ENCODE results near the gene BTBD10.
"Not testable (repeated sequence)": the region's sequence is repeated elsewhere in the genome, so short reads cannot be mapped to it uniquely, and the experiment has no call there.

The BTBD10 gene

DNA sequence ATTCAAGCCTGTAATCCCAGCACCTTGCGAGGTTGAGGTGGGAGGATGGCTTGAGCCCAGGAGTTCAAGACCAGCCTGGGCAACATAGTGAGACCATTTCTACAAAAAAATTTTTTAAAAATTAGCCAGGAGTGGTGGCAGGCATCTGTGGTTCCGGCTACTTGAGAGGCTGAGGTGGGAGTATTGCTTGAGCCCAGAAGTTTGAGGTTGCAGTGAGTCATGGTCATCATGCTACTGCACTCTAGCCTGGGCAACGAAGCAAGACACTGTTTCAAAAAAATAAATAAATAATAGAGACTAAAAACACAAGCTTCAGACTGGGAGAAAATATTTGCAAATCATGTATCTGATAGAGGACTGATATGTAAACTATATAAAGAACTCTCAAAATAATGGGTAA lies 33.2 kb downstream of the BTBD10 start:
- DNase-seq (no peak), ATAC-seq (replicated peaks) (no peak)
- Mint-ChIP-seq H3K4me3 (no peak overlapping the region), H3K27ac (no peak overlapping the region), H3K4me1 (peaks cover 17 to 31% of the 10 kb centered on the region in 2 donors), H3K27me3 (no peaks in the 10 kb centered on the region), H3K9me3 (peaks cover 9 to 14% of the 10 kb centered on the region in 2 donors), H3K36me3 (peaks cover 25 to 61% of the 10 kb centered on the region in 2 donors)

DNA sequence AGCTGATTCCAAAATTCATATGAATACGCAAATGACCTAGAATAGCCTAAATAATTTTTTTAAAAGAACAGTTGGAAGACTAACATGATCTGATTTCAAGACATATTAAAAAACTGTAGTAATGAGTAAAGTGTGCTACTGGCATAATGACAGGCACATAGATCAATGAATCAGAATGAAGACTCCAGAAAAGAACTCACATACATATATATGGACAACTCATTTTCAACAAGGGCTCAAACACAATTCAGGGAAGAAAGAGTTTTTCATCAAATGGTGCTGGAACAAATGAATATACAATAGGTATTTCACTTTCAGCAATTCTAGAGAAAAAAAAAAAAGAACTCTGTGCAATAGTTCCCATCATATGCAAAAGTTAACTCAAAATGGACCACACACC lies 33.7 kb downstream of the BTBD10 start:
- Mint-ChIP-seq H3K9me3 (peaks cover 11 to 14% of the 10 kb centered on the region in 2 donors), H3K27ac (no peak overlapping the region), H3K4me3 (no peak overlapping the region), H3K4me1 (peaks cover 18 to 31% of the 10 kb centered on the region in 2 donors), H3K27me3 (no peaks in the 10 kb centered on the region), H3K36me3 (peaks cover 30 to 60% of the 10 kb centered on the region in 2 donors)
- ATAC-seq (replicated peaks), result no peak
- no peak for DNase-seq

DNA sequence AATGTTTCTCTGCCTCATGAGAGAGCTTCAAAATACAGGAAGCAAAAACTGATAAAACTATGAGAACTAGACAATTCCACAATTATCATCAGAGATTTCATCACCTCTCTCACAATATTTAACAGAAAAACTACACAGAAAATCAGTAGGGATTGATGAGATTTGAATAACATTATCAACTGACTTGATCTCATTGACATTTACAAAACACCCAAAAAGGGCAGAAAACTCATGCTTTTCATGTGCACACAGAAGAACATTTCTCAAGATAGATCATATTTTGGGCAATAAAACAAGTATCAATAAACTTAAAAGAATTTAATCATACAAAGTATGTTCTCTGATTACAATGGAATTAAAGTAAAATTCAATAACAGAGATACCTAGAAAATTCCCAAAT lies 35.6 kb downstream of the BTBD10 start:
- H3K27ac Mint-ChIP-seq, result no peak overlapping the region
- peaks cover 11 to 14% of the 10 kb centered on the region in 2 donors for H3K9me3 Mint-ChIP-seq
- H3K27me3 Mint-ChIP-seq, result no peaks in the 10 kb centered on the region
- H3K4me1 Mint-ChIP-seq, result peaks cover 14 to 26% of the 10 kb centered on the region in 2 donors
- peaks cover 30 to 59% of the 10 kb centered on the region in 2 donors for H3K36me3 Mint-ChIP-seq
- H3K4me3 Mint-ChIP-seq, result no peak overlapping the region
- ATAC-seq (replicated peaks), result no peak
- no peak for DNase-seq

DNA sequence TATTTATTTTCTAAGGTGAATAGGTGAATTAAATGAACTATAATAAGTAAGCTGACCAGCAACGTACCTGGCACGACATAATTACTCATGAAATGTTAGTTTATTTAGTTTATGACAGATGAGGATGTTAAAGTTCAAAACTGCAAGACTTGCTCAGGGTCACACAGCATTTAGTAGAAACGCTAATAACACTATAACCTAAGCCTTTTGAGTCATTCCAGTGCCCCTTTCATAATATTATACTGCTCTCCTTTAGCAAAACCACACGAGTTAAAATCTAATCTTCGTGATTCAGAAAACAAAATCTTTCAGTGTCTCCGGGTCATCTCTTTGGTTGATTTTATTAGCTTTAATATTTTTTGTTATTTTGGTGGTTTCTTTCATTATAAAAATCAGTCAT lies 39.6 kb downstream of the BTBD10 start:
- ATAC-seq (replicated peaks) (no peak), DNase-seq (no peak)
- peaks cover 20 to 37% of the 10 kb centered on the region in 2 donors for H3K36me3 Mint-ChIP-seq
- peaks cover 9 to 19% of the 10 kb centered on the region in 2 donors for H3K4me1 Mint-ChIP-seq
- H3K27ac Mint-ChIP-seq, result no peak overlapping the region
- H3K9me3 Mint-ChIP-seq, result peaks cover 5 to 8% of the 10 kb centered on the region in 2 donors
- no peak overlapping the region for H3K4me3 Mint-ChIP-seq
- H3K27me3 Mint-ChIP-seq, result no peaks in the 10 kb centered on the region

DNA sequence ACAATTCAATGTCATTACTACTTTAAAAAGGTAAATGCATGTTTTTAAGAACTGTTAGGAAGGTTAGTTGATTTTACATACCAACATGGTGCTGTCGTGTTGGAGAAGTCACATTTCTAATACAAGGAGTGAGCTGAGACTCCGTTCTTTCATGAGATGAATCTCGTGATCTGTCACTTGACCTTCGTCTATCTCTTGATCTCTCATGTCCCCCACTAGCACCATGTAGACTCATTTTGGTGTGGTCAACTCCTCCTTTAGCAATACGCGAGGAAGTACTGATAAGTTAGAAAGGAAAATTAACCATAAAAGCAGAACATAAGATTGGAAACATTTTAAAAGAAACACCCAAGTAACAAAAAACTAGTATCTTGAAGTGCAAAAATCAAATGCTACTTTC lies 41.5 kb downstream of the BTBD10 start:
- no peak overlapping the region for H3K4me3 Mint-ChIP-seq
- DNase-seq (no peak), ATAC-seq (replicated peaks) (no peak)
- peaks cover 0 to 6% of the 10 kb centered on the region in 2 donors for H3K9me3 Mint-ChIP-seq
- H3K36me3 Mint-ChIP-seq, result peaks cover 16 to 30% of the 10 kb centered on the region in 2 donors
- H3K27ac Mint-ChIP-seq, result no peak overlapping the region
- H3K27me3 Mint-ChIP-seq, result no peaks in the 10 kb centered on the region
- H3K4me1 Mint-ChIP-seq, result peaks cover 9 to 19% of the 10 kb centered on the region in 2 donors

DNA sequence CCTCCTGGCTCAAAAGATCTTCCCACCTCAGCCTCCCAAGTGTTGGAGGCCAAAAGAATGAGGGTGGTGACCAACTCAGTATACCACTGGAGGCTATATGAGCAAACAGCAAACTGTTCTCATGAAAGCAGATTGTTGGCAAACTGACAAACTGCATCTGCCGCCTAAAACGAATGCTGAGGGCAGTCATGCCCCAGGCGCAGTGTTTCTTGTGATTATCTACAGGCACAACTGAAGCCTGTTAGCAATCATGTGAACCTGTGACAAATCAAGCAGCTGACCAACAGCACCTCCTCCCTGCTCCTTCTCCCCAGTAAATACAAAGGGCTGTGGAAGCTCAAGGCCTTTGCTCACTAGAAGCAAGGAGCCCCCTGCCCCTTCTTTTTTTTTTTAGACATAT lies 47.8 kb downstream of the BTBD10 start:
- H3K9me3 Mint-ChIP-seq, result no peaks in the 10 kb centered on the region
- H3K27me3 Mint-ChIP-seq, result no peaks in the 10 kb centered on the region
- H3K36me3 Mint-ChIP-seq, result peaks cover 22 to 34% of the 10 kb centered on the region in 2 donors
- no peak overlapping the region for H3K27ac Mint-ChIP-seq
- ATAC-seq (replicated peaks) (no peak), DNase-seq (no peak)
- H3K4me3 Mint-ChIP-seq, result no peak overlapping the region
- H3K4me1 Mint-ChIP-seq, result no peaks in the 10 kb centered on the region

DNA sequence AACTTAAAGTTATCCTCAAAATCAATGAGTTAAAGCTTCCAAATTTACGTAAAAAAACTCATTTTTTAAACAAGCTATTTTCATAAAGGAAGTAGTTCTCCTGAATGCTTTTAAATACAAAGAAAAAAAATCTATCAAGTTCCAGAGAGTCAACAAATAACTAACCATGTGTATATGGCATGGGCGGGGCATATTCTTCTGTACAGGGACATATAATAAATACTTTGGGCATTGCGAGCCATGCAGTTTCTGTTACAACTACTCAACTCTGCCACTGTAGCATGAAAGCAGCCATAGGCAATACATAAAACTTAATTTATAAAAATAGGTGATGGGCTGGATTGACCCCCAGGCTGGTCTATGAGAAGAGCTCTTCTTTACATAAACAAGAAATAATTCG lies 57.8 kb downstream of the BTBD10 start:
- no peak for ATAC-seq (replicated peaks)
- H3K36me3 Mint-ChIP-seq, result peaks cover 25 to 47% of the 10 kb centered on the region in 2 donors
- no peak overlapping the region for H3K27ac Mint-ChIP-seq
- H3K4me3 Mint-ChIP-seq, result no peak overlapping the region
- H3K27me3 Mint-ChIP-seq, result no peaks in the 10 kb centered on the region
- no peak for DNase-seq
- peaks cover 0 to 2% of the 10 kb centered on the region in 2 donors for H3K4me1 Mint-ChIP-seq
- peaks cover 0 to 6% of the 10 kb centered on the region in 2 donors for H3K9me3 Mint-ChIP-seq

DNA sequence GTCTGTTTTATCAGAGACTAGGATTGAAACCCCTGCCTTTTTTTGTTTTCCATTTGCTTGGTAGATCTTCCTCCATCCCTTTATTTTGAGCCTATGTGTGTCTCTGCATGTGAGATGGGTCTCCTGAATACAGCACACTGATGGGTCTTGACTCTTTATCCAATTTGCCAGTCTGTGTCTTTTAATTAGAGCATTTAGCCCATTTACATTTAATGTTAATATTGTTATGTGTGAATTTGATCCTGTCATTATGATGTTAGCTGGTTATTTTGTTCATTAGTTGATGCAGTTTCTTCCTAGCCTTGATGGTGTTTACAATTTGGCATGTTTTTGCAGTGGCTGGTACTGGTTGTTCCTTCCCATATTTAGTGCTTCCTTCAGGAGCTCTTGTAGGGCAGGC lies 64.7 kb downstream of the BTBD10 start:
- not testable (repeated sequence) for H3K4me1 Mint-ChIP-seq; DNase-seq; H3K4me3 Mint-ChIP-seq; ATAC-seq (replicated peaks); H3K27me3 Mint-ChIP-seq
- Mint-ChIP-seq H3K27ac (peak overlapping the region; percentile 56), H3K36me3 (peaks cover 34 to 44% of the 10 kb centered on the region in 2 donors), H3K9me3 (peaks cover 6 to 15% of the 10 kb centered on the region in 2 donors)

DNA sequence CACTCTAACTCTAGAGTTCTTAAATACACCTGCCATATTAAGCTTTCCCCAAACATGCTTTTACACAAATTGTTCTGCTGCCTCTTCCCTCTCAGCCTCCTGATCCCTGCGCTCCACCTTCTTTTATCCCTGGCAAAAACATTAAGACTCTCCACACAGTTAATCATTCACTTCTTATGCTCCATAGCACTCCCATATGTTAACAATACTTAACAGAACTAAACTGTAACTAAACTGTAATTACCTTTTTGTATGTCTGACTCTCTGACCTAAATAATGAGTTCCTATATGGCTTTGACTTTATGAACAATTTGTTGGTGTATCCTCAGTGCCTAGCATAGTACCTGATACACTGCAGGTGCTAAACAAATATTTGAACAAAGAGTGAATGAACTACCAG lies 71.8 kb downstream of the BTBD10 start:
- no peaks in the 10 kb centered on the region for H3K9me3 Mint-ChIP-seq
- H3K4me3 Mint-ChIP-seq, result no peak overlapping the region
- ATAC-seq (replicated peaks) (no peak), DNase-seq (no peak)
- H3K36me3 Mint-ChIP-seq, result peaks cover 19 to 37% of the 10 kb centered on the region in 2 donors
- H3K27ac Mint-ChIP-seq, result no peak overlapping the region
- no peaks in the 10 kb centered on the region for H3K27me3 Mint-ChIP-seq
- H3K4me1 Mint-ChIP-seq, result peaks cover 0 to 3% of the 10 kb centered on the region in 2 donors

DNA sequence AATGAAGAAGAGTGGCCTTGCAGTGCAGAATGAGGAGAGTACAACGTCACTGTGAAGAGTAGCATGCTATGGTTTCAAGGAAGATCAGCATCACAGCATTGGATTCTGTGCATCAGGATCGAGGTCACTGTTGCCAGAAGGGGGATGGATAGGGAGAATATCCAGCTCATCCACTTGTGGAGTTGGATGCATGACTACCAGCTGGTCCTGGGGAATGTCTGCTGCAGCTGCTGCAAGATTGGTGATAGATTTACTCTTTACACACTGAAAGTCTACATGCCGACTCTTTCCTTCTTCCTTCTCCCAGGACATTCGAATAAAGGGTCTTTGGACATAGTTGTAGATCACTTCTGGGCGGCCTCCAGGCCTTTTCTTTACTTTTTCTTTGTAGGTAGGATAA lies 74.3 kb downstream of the BTBD10 start:
- Mint-ChIP-seq H3K36me3 (peaks cover 20 to 33% of the 10 kb centered on the region in 2 donors), H3K4me1 (peaks cover 0 to 3% of the 10 kb centered on the region in 2 donors), H3K27me3 (no peaks in the 10 kb centered on the region), H3K27ac (no peak overlapping the region), H3K4me3 (no peak overlapping the region), H3K9me3 (no peaks in the 10 kb centered on the region)
- DNase-seq (no peak), ATAC-seq (replicated peaks) (no peak)

DNA sequence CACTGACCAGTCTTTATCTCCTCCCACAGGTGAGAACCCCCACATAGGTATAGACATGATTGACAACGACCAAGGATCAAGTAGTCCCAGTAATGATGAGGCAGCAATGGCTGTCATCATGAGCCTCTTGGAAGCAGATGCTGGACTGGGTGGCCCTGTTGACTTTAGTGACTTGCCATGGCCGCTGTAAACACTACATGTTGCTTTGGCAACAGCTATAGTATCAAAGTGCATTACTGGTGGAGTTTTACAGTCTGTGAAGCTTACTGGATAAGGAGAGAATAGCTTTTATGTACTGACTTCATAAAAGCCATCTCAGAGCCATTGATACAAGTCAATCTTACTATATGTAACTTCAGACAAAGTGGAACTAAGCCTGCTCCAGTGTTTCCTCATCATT lies 76.5 kb downstream of the BTBD10 start:
- Mint-ChIP-seq H3K27ac (peak overlapping the region; percentile 52), H3K27me3 (no peaks in the 10 kb centered on the region), H3K4me3 (no peak overlapping the region), H3K4me1 (peaks cover 0 to 3% of the 10 kb centered on the region in 2 donors), H3K9me3 (no peaks in the 10 kb centered on the region), H3K36me3 (peaks cover 29 to 46% of the 10 kb centered on the region in 2 donors)
- ATAC-seq (replicated peaks) (no peak), DNase-seq (no peak)

DNA sequence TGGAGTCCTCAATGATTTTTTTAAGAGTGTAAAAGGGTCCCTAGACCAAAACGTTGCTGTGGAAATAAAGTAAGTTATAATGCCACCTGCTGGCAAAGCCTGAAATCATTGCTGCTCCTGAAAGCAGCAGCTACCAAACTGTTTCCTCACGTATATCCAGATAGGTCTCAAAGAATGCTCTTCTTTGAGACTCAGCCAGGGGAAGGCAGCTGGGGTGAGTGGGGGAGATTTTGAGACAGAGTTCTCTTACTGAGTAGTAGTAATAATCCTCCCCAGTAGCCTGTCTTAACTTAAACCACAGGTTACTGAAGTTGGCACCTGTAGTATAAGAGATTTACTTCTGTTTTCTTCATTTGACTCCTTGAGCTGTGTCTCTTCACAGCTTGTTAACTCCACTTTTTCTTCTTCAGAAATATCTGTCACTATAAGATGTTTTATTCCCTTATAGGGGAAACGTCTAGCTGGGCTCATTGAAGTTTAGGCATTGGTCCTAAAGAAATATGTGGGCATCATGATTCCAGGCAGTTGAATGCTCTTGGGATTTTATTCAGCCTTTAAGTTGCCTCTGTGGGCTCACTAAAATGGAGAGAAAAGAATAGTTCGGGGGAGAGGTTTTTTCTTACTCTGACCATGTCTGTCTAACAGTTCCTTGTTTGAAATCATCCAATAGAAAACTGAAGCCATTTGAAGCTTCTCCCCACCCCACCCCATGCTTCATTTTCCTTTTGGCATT lies 77.9 kb downstream of the BTBD10 start:
- H3K36me3 Mint-ChIP-seq, result peaks cover 32 to 44% of the 10 kb centered on the region in 2 donors
- H3K27ac Mint-ChIP-seq, result no peak overlapping the region
- ATAC-seq (replicated peaks), result peak; percentile 39 to 62
- H3K27me3 Mint-ChIP-seq, result no peaks in the 10 kb centered on the region
- H3K4me3 Mint-ChIP-seq, result no peak overlapping the region
- DNase-seq, result no peak
- H3K4me1 Mint-ChIP-seq, result peaks cover 0 to 3% of the 10 kb centered on the region in 2 donors
- no peaks in the 10 kb centered on the region for H3K9me3 Mint-ChIP-seq

DNA sequence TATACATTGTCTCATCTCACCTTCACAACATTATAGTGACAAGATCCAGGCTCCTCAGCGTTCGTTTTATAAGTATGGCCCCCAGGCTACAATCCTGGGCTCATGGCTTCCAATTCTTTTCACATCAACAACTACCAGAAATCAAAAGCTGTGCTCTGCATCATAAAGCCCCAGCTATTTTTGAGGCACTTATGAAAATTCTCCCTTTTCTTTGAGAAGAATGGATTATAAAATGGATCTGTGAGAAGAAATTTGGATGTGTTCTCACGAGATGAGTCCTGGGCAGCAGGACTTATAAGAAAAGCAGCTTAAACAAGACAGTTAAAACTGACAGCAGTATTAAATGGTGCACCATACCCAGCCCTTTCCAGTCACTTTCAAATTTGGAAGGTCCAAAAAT lies 80.3 kb downstream of the BTBD10 start:
- peaks cover 29 to 33% of the 10 kb centered on the region in 2 donors for H3K36me3 Mint-ChIP-seq
- DNase-seq (no peak), ATAC-seq (replicated peaks) (no peak)
- H3K4me1 Mint-ChIP-seq, result no peaks in the 10 kb centered on the region
- H3K4me3 Mint-ChIP-seq, result no peak overlapping the region
- no peaks in the 10 kb centered on the region for H3K27me3 Mint-ChIP-seq
- H3K27ac Mint-ChIP-seq, result no peak overlapping the region
- H3K9me3 Mint-ChIP-seq, result no peaks in the 10 kb centered on the region

DNA sequence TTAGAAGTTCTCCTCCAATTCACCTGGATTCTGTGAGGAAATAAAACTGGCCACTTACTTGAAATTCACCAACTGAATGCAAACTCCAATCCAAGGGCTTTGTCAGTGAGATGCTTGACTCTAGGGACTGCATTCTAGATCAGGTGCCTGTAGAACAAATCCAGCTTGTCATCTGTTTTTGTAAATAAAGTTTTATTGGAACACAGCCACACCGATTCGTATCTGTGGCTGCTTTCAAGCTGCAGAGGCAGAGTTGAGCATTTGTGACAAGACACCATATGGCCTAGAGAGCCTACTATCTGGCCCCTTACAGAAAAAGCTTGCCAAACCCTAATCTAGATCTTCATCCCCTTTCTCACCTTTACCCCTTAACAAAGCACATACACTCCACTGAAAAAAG lies 82.3 kb downstream of the BTBD10 start:
- ATAC-seq (replicated peaks), result no peak
- Mint-ChIP-seq H3K4me1 (peaks cover 0 to 6% of the 10 kb centered on the region in 2 donors), H3K36me3 (peaks cover 40 to 47% of the 10 kb centered on the region in 2 donors), H3K4me3 (no peak overlapping the region), H3K27ac (no peak overlapping the region), H3K27me3 (no peaks in the 10 kb centered on the region), H3K9me3 (no peaks in the 10 kb centered on the region)
- DNase-seq, result no peak

DNA sequence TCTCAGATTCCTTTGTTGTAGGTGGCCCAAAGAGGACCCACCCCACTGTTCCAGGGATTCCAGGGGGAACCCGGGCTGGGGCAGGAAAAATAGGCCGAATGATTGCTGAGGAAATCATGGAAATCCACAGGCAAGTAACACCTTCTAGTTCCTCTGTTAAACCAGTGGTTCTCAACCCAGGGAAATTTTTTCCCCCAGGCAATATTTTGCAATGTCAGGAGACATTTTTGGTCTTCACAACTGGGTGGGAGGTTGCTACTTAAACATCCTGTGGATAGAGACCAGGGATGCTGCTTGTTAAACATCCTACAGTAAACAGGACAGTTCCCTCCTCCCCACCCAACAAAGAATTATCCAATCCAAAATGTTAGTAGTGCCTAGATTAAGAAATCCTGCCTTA lies 84.7 kb downstream of the BTBD10 start:
- DNase-seq, result no peak
- Mint-ChIP-seq H3K4me3 (no peak overlapping the region), H3K27me3 (no peaks in the 10 kb centered on the region), H3K27ac (no peak overlapping the region), H3K36me3 (peaks cover 45 to 52% of the 10 kb centered on the region in 2 donors), H3K4me1 (peaks cover 0 to 6% of the 10 kb centered on the region in 2 donors), H3K9me3 (no peaks in the 10 kb centered on the region)
- no peak for ATAC-seq (replicated peaks)
